Stomach (tissue), 9 donors: ENCODE measurements around the gene PPP1R16B. TPM values are rescaled to one million over a fixed set of nuclear protein-coding genes. Genes with fewer than 3 reads are reported as not detected.

Source experiments
- DNase-seq, 2 donors: peaks; one replicate each; pipeline versions ENCODE4 v3.0.0 to v3.0.0-alpha.2; 2013 to 2019
- H3K27ac ChIP-seq, 5 donors: fragments of 200-600 bp in 4 of 5; sonication (generic) in 4 of 5; one replicate each; pipeline ENCODE4 v1.5.1; 2013 to 2019; ENCODE audit warnings: mild to moderate bottlenecking in 1 of 5, moderate library complexity in 1 of 5
- H3K27me3 ChIP-seq, 3 donors: fragments of 200-600 bp; sonication (generic); one replicate each; pipeline ENCODE4 v1.5.1; 2017 to 2019; ENCODE audit warnings: mixed run types in 1 of 3
- H3K36me3 ChIP-seq, 4 donors: fragments of 200-600 bp; sonication (generic); 1 replicate in 3 of 4; 2 replicates in 1 of 4; pipeline ENCODE4 v1.5.1; 2016 to 2019
- H3K4me1 ChIP-seq, 4 donors: fragments of 200-600 bp; sonication (generic); one replicate each; pipeline ENCODE4 v1.5.1; 2016 to 2019
- H3K4me3 ChIP-seq, 4 donors: fragments of 200-600 bp; sonication (generic) in 3 of 4; one replicate each; pipeline ENCODE4 v1.5.1; 2016 to 2019; ENCODE audit warnings: mild to moderate bottlenecking in 1 of 4
- H3K9me3 ChIP-seq, 4 donors: fragments of 200-600 bp; sonication (generic); one replicate each; pipeline ENCODE4 v1.5.1; 2016 to 2019
- EP300 ChIP-seq: sonication (generic); formaldehyde crosslinking; IDR thresholded peaks from one replicate; pipeline ENCODE4 v1.6.1; 2017; ENCODE audit warnings: antibody characterized with exemption
- POLR2A ChIP-seq, 4 donors: fragments of 450-650 bp; IDR thresholded peaks; one replicate each; pipeline ENCODE4 v1.6.1; 2016; ENCODE audit warnings: antibody characterized with exemption in 4 of 4, control low read depth in 2 of 4, mild to moderate bottlenecking in 1 of 4, moderate library complexity in 1 of 4
- POLR2AphosphoS5 ChIP-seq, 3 donors: sonication (generic); formaldehyde crosslinking; IDR thresholded peaks; one replicate each; pipeline ENCODE4 v1.6.1; 2016; ENCODE audit warnings: antibody characterized with exemption in 3 of 3
- WGBS, 5 donors: extraction: QIAGEN DNeasy Blood & Tissue Kit in 3 of 5; methylation state at CpG; one replicate each; pipeline versions ENCODE4 v1.1.5 to v1.1.7; 2013 to 2018; 5-methylcytosine and 5-hydroxymethylcytosine counted together
- intact Hi-C: fragments of 100-400 bp; cut with DNase I; formaldehyde crosslinking; loops from one replicate; pipeline ENCODE4 v1.15.1; 2023; ENCODE audit warnings: low total_unique reads
- polyA plus RNA-seq, 3 donors: library from polyadenylated mRNA; stranded (reverse); fragments of 200-250 nt; gene quantifications; one replicate each; pipeline ENCODE4 v1.2.3, GENCODE V29; 2013
- total RNA-seq, 5 donors: library from RNA; depleted of rRNA; stranded (reverse); fragments of >200 nt; gene quantifications; one replicate each; pipeline versions ENCODE4 v1.1.0 to v1.2.3, GENCODE V29; 2014 to 2016
- TF ChIP-seq, protein P1 (sequence below), 7 experiments: fragments of 450-650 bp in 4 of 7; fragments of 200-600 bp in 3 of 7; sonication (generic) in 3 of 7; IDR thresholded peaks; one replicate each; pipeline ENCODE4 v1.5.1; 2016 to 2019; ENCODE audit warnings: antibody characterized with exemption in 7 of 7, control low read depth in 2 of 7, mild to moderate bottlenecking in 1 of 7
- donor health status: healthy with polysubstance abuse.
- donor health status: Bipolar disorder and iron deficiency.
- donor health status: healthy.

The PPP1R16B gene
- total and polyA plus RNA-seq, 8 donors: 1.2 to 18.7 (median 6.2) TPM

DNA sequence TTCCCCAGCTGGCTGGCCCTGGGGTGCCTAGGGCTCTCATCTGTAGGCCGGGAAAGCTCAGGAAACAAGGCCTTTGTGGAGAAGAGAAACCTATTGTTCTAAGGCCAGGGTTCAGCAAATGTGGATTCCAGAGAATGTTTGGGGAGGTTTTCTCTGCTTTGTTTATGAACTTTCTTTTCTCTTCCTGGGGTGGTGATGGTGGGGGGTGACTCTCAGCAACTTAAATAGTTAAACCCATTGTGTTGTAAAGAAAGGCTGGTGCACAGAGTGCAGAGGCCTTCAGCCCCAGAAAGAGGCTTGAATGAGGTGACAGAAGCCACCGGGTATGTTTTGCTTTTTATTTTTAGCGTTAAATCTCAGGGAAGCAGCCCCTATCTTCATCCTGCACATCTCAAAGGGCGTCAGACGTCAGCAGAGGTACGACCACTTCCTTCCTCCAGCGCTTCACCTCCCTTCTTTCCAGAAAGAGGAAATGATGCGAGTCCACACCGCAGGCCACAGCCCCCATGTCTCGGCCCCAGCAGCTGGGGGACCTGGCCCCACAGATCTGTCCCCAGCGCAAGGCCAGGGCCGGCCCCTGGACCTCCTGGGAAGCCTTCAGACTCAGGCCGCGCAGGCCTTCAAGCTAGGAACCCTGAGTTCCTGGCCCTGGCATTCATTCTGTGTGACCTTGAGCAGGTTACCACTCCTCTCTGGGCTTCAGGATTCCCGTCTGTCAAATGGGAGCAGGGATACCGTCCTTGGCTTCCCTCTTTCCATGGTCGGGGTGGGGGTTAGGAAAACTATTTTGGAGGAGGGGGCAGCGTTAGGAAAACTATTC lies 605 bp upstream of the PPP1R16B start:
- H3K4me3 ChIP-seq: peak overlapping the region; percentile 53 to 66 (median 56)
- peak; percentile 43 to 81 for DNase-seq

DNA sequence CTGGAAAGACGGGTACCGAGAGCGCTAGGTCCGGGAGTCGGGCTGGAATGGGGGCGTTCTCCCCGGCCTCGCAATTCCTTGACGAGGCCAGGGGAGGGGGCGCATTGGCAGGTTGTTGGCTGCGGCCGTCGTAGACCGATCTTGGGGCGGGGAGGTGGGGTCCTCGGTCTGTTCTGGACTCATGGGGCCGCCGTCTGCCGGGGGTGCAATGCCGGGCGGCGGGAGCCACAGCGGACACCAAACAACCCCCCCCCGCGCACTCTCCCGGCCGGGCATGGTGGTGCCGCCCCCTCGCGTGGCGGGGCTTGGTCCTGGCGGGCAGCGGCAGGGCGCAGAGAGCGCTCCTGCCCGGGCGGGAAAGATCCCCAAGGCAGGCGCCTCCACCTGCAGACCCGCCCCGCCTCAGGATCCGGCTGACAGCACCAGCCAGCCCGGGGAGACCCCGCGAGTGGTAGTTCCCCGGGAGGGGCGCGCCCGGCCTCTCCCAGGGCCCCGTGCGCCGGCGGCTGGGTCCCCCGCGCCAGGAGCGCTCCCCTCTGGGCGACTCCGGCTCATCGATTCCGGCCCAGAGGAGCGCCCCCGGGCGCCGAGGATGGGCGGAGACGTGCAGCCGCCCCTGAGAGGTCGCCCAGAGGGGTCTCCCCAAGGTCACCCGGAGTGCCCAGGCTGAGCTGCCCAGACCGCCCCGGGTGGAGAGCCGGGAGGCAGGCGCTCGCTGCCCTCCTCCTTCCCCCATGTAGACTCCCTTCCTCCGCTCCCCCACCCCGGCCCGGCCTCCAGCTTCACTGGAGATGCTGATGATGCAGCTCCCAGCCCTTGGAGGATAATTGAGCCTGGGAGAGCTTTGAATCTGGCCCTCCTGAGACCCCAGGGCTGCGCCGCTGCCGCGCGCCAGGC lies 709 bp downstream of the PPP1R16B start:
- peaks cover 15 to 26% (median 18%) of the 10 kb centered on the region in 4 donors for H3K4me1 ChIP-seq
- peak overlapping the region; percentile 63 to 81 (median 71) for H3K27ac ChIP-seq
- intact Hi-C loops: no loop called here
- DNase-seq: peak in 1 of 2 donors; percentile 45
- TF ChIP-seq, protein P1, sequence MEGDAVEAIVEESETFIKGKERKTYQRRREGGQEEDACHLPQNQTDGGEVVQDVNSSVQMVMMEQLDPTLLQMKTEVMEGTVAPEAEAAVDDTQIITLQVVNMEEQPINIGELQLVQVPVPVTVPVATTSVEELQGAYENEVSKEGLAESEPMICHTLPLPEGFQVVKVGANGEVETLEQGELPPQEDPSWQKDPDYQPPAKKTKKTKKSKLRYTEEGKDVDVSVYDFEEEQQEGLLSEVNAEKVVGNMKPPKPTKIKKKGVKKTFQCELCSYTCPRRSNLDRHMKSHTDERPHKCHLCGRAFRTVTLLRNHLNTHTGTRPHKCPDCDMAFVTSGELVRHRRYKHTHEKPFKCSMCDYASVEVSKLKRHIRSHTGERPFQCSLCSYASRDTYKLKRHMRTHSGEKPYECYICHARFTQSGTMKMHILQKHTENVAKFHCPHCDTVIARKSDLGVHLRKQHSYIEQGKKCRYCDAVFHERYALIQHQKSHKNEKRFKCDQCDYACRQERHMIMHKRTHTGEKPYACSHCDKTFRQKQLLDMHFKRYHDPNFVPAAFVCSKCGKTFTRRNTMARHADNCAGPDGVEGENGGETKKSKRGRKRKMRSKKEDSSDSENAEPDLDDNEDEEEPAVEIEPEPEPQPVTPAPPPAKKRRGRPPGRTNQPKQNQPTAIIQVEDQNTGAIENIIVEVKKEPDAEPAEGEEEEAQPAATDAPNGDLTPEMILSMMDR (IDR thresholded peaks at IDR 0.05): no peak
- TF ChIP-seq POLR2AphosphoS5 (IDR thresholded peaks at IDR 0.05) (no peak), EP300 (no peak), POLR2A (IDR thresholded peaks at IDR 0.05) (no peak)
- no peaks in the 10 kb centered on the region for H3K36me3 ChIP-seq
- H3K9me3 ChIP-seq: no peaks in the 10 kb centered on the region
- H3K4me3 ChIP-seq: peak overlapping the region; percentile 53 to 66 (median 56)
- WGBS, 5 donors: 1 to 5% (median 2%) methylated on average over 17 to 81 of the region's 81 CpGs
- peaks cover 4 to 59% (median 35%) of the 10 kb centered on the region in 3 donors for H3K27me3 ChIP-seq

More for the DNA sequence above, 605 bp upstream of the PPP1R16B start:
- no peaks in the 10 kb centered on the region for H3K9me3 ChIP-seq
- 45 to 51% (median 47%) methylated on average over 18 of the region's 18 CpGs for WGBS, 5 donors
- peaks cover 4 to 56% (median 35%) of the 10 kb centered on the region in 3 donors for H3K27me3 ChIP-seq
- intact Hi-C loops: no loop called here
- peak overlapping the region; percentile 63 to 81 (median 71) for H3K27ac ChIP-seq
- TF ChIP-seq POLR2AphosphoS5 (IDR thresholded peaks at IDR 0.05) (peak in 1 of 3 donors; percentile 17), POLR2A (IDR thresholded peaks at IDR 0.05) (no peak)
- H3K4me1 ChIP-seq: peaks cover 15 to 26% (median 18%) of the 10 kb centered on the region in 4 donors
- H3K36me3 ChIP-seq: no peaks in the 10 kb centered on the region

GRCh38 chr20:38806855-38807655 lies 1.6 kb downstream of the PPP1R16B start:
- no peak for DNase-seq
- no peaks in the 10 kb centered on the region for H3K9me3 ChIP-seq
- intact Hi-C loops: no loop called here
- H3K4me3 ChIP-seq: peak overlapping the region; percentile 53 to 66 (median 56)
- WGBS, 5 donors: 11 to 20% (median 12%) methylated on average over 23 to 32 of the region's 32 CpGs
- H3K36me3 ChIP-seq: no peaks in the 10 kb centered on the region
- H3K4me1 ChIP-seq: peaks cover 15 to 26% (median 18%) of the 10 kb centered on the region in 4 donors
- TF ChIP-seq, protein P1 (IDR thresholded peaks at IDR 0.05): no peak
- TF ChIP-seq POLR2AphosphoS5 (IDR thresholded peaks at IDR 0.05) (no peak), EP300 (no peak), POLR2A (IDR thresholded peaks at IDR 0.05) (no peak)
- H3K27me3 ChIP-seq: peaks cover 4 to 59% (median 35%) of the 10 kb centered on the region in 3 donors
- peak overlapping the region; percentile 63 to 81 (median 71) for H3K27ac ChIP-seq

DNA sequence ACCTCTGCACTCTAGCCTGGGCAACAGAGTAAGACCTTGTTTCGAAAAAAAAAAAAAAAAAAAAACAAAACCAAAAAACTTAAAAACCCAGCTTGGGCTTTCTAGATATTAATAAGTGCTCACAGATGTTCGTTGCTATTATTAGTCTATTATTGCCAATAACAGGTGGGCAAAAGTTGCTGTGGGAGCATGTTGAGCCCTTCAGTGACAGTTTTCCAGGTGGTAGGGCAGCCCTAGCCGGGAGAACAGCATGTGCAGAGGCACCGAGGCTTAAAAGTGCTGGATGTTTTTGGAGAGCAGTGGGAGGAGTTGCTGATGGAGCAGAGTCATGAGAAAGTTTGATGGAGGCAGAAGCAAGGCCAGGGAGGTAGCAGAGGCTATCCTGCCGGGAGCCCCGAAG lies 4.4 kb downstream of the PPP1R16B start:
- DNase-seq: no peak
- H3K27me3 ChIP-seq: peaks cover 4 to 67% (median 34%) of the 10 kb centered on the region in 3 donors
- H3K36me3 ChIP-seq: no peaks in the 10 kb centered on the region
- no peak overlapping the region for H3K27ac ChIP-seq
- H3K9me3 ChIP-seq: no peaks in the 10 kb centered on the region
- TF ChIP-seq EP300 (no peak), POLR2A (IDR thresholded peaks at IDR 0.05) (no peak), POLR2AphosphoS5 (IDR thresholded peaks at IDR 0.05) (no peak)
- TF ChIP-seq, protein P1 (IDR thresholded peaks at IDR 0.05): no peak
- H3K4me3 ChIP-seq: no peak overlapping the region
- intact Hi-C loops: no loop called here
- WGBS, 5 donors: 49 to 64% (median 57%) methylated on average over 6 of the region's 6 CpGs
- H3K4me1 ChIP-seq: peaks cover 15 to 23% (median 18%) of the 10 kb centered on the region in 4 donors
